Nephron progenitor cell (in vitro differentiated cells): ENCODE measurements around the gene ARHGEF38.
"Not testable (repeated sequence)": the region's sequence is repeated elsewhere in the genome, so short reads cannot be mapped to it uniquely, and the experiment has no call there.

Experiments
- DNase-seq: peaks from one replicate; pipeline ENCODE4 v3.0.0; 2021
- H3K27ac Mint-ChIP-seq: 2 replicates; pipeline ENCODE4 v1.8.0; 2021; ENCODE audit warnings: mild to moderate bottlenecking, moderate library complexity, mixed read lengths
- H3K27me3 Mint-ChIP-seq: 2 replicates; pipeline ENCODE4 v1.8.0; 2021; ENCODE audit warnings: mild to moderate bottlenecking, low read depth, mixed read lengths; ENCODE audit not compliant: poor library complexity
- H3K36me3 Mint-ChIP-seq: 2 replicates; pipeline ENCODE4 v1.8.0; 2021; ENCODE audit warnings: low read depth, mixed read lengths
- H3K4me1 Mint-ChIP-seq: 2 replicates; pipeline ENCODE4 v1.8.0; 2021; ENCODE audit warnings: mixed read lengths
- H3K4me3 Mint-ChIP-seq: 2 replicates; pipeline ENCODE4 v1.8.0; 2021; ENCODE audit warnings: mild to moderate bottlenecking, moderate library complexity, mixed read lengths
- H3K9me3 Mint-ChIP-seq: 2 replicates; pipeline ENCODE4 v1.8.0; 2021; ENCODE audit warnings: mild to moderate bottlenecking, moderate library complexity, mixed read lengths
- CTCF ChIP-seq: fragments of 200-600 bp; sonication (generic); IDR thresholded peaks from 2 replicates; pipeline ENCODE4 v1.5.0; 2021; ENCODE audit warnings: antibody characterized with exemption

ARHGEF38 gene

GRCh38 chr4:105725623-105726022 lies 173.2 kb downstream of the ARHGEF38 start:
- TF ChIP-seq CTCF, result no peak
- Mint-ChIP-seq H3K4me1 (no peaks in the 10 kb centered on the region), H3K4me3 (no peak overlapping the region), H3K36me3 (peaks cover 65% of the 10 kb centered on the region), H3K27ac (no peak overlapping the region), H3K27me3 (no peaks in the 10 kb centered on the region), H3K9me3 (peaks cover 23% of the 10 kb centered on the region)
- no peak for DNase-seq

GRCh38 chr4:105729895-105730294 lies 177.5 kb downstream of the ARHGEF38 start:
- H3K4me1 Mint-ChIP-seq, result not testable (repeated sequence)

More at GRCh38 chr4:105729895-105730294, 177.5 kb downstream of the ARHGEF38 start:
- not testable (repeated sequence) for H3K4me3 Mint-ChIP-seq, H3K27ac Mint-ChIP-seq, DNase-seq, H3K27me3 Mint-ChIP-seq
- peaks cover 94% of the 10 kb centered on the region for H3K36me3 Mint-ChIP-seq
- peaks cover 64% of the 10 kb centered on the region for H3K9me3 Mint-ChIP-seq
